Activated naive CD4-positive, alpha-beta T cell treated with anti-CD3 and anti-CD28 coated beads, Interleukin-2, amount 50 U/mL, for 24 hours (primary cell): ENCODE results near the gene BCL10.
"Not testable (repeated sequence)": the region's sequence is repeated elsewhere in the genome, so short reads cannot be mapped to it uniquely, and the experiment has no call there.

Experiments used
- H3K27ac Mint-ChIP-seq: one replicate; pipeline ENCODE4 v1.8.0; 2021; ENCODE audit warnings: mild to moderate bottlenecking, mixed read lengths
- H3K27me3 Mint-ChIP-seq: one replicate; pipeline ENCODE4 v1.8.0; 2021; ENCODE audit warnings: mixed read lengths
- H3K36me3 Mint-ChIP-seq: one replicate; pipeline ENCODE4 v1.8.0; 2021; ENCODE audit warnings: mixed read lengths
- H3K4me1 Mint-ChIP-seq: one replicate; pipeline ENCODE4 v1.8.0; 2021; ENCODE audit warnings: mixed read lengths
- H3K4me3 Mint-ChIP-seq: one replicate; pipeline ENCODE4 v1.8.0; 2021; ENCODE audit warnings: mild to moderate bottlenecking, mixed read lengths
- H3K9me3 Mint-ChIP-seq: one replicate; pipeline ENCODE4 v1.8.0; 2021; ENCODE audit warnings: mixed read lengths

BCL10 gene

GRCh38 chr1:85259118-85259911 is 17.1 kb downstream of the BCL10 start, which contains the start of gene C1orf52:
TSS of gene C1orf52 (minus strand) at chr1:85259662. CDS start at chr1:85259633, 29 bp downstream.
- Mint-ChIP-seq H3K27me3 (no peaks in the 10 kb centered on the region), H3K4me3 (peak within 1 kb of the TSS; percentile 97), H3K9me3 (no peaks in the 10 kb centered on the region), H3K27ac (peak within 1 kb of the TSS; percentile 94), H3K36me3 (peaks cover 17% of the 10 kb centered on the region), H3K4me1 (peaks cover 46% of the 10 kb centered on the region)

- Mint-ChIP-seq H3K4me1 (peaks cover 50% of the 10 kb centered on the region), H3K36me3 (peaks cover 17% of the 10 kb centered on the region)
These were observed 17.8 kb downstream of the BCL10 start for GRCh38 chr1:85258536-85259117.

DNA sequence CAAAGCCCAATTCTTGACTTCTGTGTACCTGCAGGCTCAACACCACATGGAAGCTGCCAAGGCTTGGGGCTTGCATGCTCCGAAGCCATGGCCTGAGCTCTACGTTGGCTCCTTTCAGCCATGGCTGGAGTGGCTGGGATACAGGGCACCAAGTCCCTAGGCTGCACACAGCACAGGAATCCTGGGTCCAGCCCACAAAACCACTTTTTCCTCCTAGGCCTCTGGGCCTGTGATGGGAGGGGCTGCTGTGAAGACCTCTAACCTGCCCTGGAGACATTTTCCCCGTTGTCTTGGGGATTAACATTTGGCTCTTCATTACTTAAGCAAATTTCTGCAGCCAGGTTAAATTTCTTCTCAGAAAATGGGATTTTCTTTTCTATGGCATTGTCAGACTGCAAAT is 27.4 kb downstream of the BCL10 start:
- H3K9me3 Mint-ChIP-seq, H3K4me3 Mint-ChIP-seq, H3K27me3 Mint-ChIP-seq, H3K36me3 Mint-ChIP-seq, H3K27ac Mint-ChIP-seq: not testable (repeated sequence)
- peaks cover 18% of the 10 kb centered on the region for H3K4me1 Mint-ChIP-seq

More at GRCh38 chr1:85258536-85259117, 17.8 kb downstream of the BCL10 start:
- H3K9me3 Mint-ChIP-seq = no peaks in the 10 kb centered on the region
- peak overlapping the region; percentile 80 for H3K27ac Mint-ChIP-seq
- H3K4me3 Mint-ChIP-seq = peak overlapping the region; percentile 97
- no peaks in the 10 kb centered on the region for H3K27me3 Mint-ChIP-seq

- Mint-ChIP-seq H3K4me1 (peaks cover 6% of the 10 kb centered on the region), H3K27ac (no peak overlapping the region), H3K36me3 (peaks cover 7% of the 10 kb centered on the region), H3K9me3 (no peaks in the 10 kb centered on the region), H3K4me3 (no peak overlapping the region), H3K27me3 (no peaks in the 10 kb centered on the region)
These were observed 30.5 kb downstream of the BCL10 start for GRCh38 chr1:85245891-85246290.

DNA sequence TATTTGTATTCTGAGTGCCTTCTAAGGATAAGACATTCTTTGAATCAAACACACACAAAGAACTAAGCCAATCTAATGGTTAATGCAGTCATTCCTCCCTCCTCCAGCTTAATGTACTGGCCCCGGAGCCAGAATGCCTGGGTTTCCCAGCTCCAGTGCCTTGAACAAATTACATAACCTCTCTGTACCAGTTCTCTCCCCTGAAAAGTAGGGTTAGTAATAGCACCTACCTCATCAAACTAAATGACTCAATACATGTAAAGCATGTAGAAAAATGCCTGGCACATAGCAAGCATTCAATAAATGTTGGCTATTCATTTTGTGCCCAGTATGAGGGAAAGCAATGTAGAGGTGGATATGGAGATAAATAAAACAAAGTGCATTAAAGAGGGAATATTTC is 31.0 kb downstream of the BCL10 start:
- Mint-ChIP-seq H3K4me1 (peaks cover 10% of the 10 kb centered on the region), H3K36me3 (peaks cover 5% of the 10 kb centered on the region), H3K27ac (no peak overlapping the region), H3K4me3 (no peak overlapping the region), H3K9me3 (no peaks in the 10 kb centered on the region), H3K27me3 (no peaks in the 10 kb centered on the region)

DNA sequence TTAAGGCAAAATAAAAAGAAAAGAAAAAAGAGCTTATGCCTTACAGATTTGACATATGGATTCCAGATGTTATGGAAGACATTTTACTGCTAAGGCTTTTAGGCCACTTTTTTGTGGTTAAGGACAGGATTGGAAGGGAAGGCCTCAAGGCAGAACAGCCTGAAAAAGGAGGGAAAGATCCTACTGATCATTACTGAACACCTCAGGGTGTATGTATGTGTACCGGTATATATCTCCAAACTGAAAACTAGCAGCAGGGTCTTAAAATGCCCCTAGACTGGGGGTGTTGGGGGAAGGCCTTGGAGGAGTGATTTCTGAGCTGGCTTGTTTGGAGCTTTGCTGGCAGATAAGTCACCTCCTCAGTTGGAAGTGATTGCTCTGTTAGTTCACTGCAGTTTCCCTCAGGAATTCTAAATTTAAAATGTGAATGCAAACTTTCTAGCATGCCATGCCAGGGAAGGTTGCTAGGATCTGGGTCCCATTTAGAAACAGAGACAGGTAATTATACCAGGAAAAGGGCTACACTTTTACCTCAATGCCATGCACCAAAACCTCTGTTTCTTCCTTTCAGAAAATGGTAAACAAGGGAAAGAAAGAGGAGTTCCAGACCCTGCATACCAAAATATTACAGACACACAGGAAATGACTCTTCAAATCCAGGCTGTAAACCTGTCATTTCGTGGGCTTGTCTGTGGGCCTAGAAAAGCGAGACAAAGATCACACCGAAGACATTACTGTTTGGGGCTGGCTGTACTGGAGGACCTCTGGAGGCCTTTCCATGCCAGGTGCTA is 32.0 kb downstream of the BCL10 start:
- no peaks in the 10 kb centered on the region for H3K9me3 Mint-ChIP-seq
- H3K27me3 Mint-ChIP-seq = no peaks in the 10 kb centered on the region
- H3K36me3 Mint-ChIP-seq = peaks cover 2% of the 10 kb centered on the region
- no peak overlapping the region for H3K4me3 Mint-ChIP-seq
- no peak overlapping the region for H3K27ac Mint-ChIP-seq
- H3K4me1 Mint-ChIP-seq = peaks cover 13% of the 10 kb centered on the region

- Mint-ChIP-seq H3K9me3 (no peaks in the 10 kb centered on the region), H3K4me3 (no peak overlapping the region), H3K36me3 (no peaks in the 10 kb centered on the region), H3K27me3 (no peaks in the 10 kb centered on the region), H3K27ac (no peak overlapping the region), H3K4me1 (peaks cover 13% of the 10 kb centered on the region)
These were observed 33.1 kb downstream of the BCL10 start for GRCh38 chr1:85243372-85243771.

DNA sequence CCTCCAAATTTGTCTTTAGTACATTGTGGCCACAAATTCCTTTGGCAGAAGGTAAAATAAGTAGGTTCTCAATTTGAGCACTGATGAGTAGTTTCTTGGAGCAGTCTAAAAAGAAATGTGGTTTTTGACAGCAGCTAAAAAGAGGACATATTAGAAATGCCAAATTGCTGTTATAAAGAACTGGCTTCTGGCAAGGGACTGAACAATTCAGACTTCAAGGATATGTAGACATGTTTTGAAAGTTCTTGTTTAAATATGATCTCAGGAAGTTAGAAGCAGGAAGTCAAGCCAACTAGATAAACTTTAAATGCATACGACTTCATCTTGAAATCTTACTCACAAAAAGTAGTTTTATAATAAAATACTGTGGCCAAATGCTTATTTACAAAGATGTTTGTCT is 35.8 kb downstream of the BCL10 start:
- Mint-ChIP-seq H3K9me3 (no peaks in the 10 kb centered on the region), H3K4me3 (no peak overlapping the region), H3K36me3 (no peaks in the 10 kb centered on the region), H3K4me1 (peaks cover 13% of the 10 kb centered on the region), H3K27ac (no peak overlapping the region), H3K27me3 (peaks cover 2% of the 10 kb centered on the region)

DNA sequence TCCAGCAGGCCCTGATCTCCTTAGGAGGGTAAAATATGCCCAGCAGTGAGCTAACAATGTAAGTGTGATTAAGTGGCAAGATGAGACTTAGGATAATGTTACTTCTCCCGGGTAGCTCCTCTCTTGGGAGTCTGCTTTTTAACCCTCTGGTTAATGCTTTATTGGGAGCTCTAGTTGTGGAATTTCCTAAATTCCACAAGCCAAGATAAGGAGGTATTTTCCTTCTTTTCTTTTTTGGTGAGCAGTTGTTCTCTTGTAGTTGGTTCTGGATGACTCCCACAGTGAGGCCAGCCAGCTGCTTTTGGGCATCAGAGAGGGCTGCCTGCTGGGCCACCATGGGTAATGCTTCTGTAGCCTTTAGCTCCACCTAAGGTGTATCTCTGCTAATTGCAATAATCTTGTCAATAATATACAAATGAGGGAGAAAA is 36.2 kb downstream of the BCL10 start:
- Mint-ChIP-seq H3K4me1 (peaks cover 13% of the 10 kb centered on the region), H3K27ac (no peak overlapping the region), H3K4me3 (no peak overlapping the region), H3K36me3 (no peaks in the 10 kb centered on the region), H3K9me3 (no peaks in the 10 kb centered on the region), H3K27me3 (peaks cover 2% of the 10 kb centered on the region)

GRCh38 chr1:85237613-85238012 is 38.8 kb downstream of the BCL10 start:
- Mint-ChIP-seq H3K27ac (no peak overlapping the region), H3K36me3 (no peaks in the 10 kb centered on the region), H3K4me3 (no peak overlapping the region), H3K9me3 (no peaks in the 10 kb centered on the region), H3K27me3 (peaks cover 2% of the 10 kb centered on the region), H3K4me1 (peaks cover 13% of the 10 kb centered on the region)

GRCh38 chr1:85230305-85230977 is 46.0 kb downstream of the BCL10 start:
- no peak overlapping the region for H3K4me3 Mint-ChIP-seq

GRCh38 chr1:85229574-85230097 is 46.8 kb downstream of the BCL10 start:
- Mint-ChIP-seq H3K4me3 (no peak overlapping the region), H3K9me3 (no peaks in the 10 kb centered on the region), H3K4me1 (peaks cover 3% of the 10 kb centered on the region), H3K27me3 (no peaks in the 10 kb centered on the region), H3K36me3 (no peaks in the 10 kb centered on the region), H3K27ac (no peak overlapping the region)

More at GRCh38 chr1:85230305-85230977, 46.0 kb downstream of the BCL10 start:
- no peaks in the 10 kb centered on the region for H3K9me3 Mint-ChIP-seq
- peaks cover 3% of the 10 kb centered on the region for H3K4me1 Mint-ChIP-seq
- H3K27ac Mint-ChIP-seq = no peak overlapping the region
- H3K27me3 Mint-ChIP-seq = no peaks in the 10 kb centered on the region
- no peaks in the 10 kb centered on the region for H3K36me3 Mint-ChIP-seq

DNA sequence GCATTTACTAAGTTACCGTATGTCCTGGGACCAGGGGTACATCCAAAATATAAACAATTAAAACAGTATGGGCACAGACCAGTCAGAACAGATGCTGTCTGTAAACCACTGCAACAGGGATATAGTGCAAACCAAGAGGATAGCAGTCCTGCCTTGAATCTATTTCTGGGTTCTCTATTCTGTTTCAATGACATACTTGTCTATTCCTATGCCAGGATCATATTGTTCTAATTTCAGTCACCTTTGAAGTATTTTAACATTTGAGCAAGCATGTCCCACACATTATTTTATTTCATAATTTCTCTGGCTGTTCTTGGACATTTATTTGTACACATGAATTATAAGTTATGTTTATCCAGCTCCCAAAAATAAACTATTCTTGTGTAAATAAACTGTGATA is 47.5 kb downstream of the BCL10 start:
- H3K4me3 Mint-ChIP-seq = no peak overlapping the region
- no peaks in the 10 kb centered on the region for H3K36me3 Mint-ChIP-seq
- H3K4me1 Mint-ChIP-seq = peaks cover 3% of the 10 kb centered on the region
- no peaks in the 10 kb centered on the region for H3K9me3 Mint-ChIP-seq
- no peak overlapping the region for H3K27ac Mint-ChIP-seq
- H3K27me3 Mint-ChIP-seq = no peaks in the 10 kb centered on the region

DNA sequence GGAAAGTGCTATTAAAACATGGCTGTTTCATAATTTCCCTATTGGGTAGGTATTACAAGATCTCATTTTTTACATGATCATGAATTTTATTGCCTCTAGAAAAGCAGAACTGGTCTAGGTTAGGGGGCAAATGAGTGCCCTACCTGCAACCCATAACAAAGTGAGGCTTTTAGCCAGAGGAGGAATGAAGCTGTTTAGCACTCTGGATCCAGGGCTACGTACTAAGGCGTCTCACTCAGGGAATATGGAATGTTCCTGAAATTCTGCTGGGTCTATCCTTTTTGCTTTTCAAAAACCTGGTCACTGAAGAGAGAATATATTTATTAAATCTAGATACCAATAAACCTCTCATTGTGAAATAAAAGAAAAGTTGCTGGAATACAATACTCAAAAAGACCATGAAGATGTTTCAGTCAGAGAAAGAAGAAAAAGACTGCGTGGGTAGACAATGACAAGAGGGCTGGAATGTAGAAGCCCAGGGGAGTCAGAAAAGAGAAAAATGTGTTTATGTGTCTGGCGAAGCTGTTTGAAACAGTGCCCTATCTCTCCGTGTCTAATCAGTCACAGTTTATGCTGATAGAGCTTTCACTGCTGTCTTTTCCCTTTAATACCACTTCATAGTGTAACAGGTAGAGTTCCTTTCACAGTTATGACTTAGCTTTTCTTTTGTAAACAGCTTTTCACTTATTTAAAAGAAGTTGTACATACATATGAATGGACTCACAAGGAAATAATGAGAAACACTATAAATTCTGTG is 50.6 kb downstream of the BCL10 start:
- H3K36me3 Mint-ChIP-seq = no peaks in the 10 kb centered on the region
- H3K4me1 Mint-ChIP-seq = peaks cover 3% of the 10 kb centered on the region
- H3K9me3 Mint-ChIP-seq = no peaks in the 10 kb centered on the region
- no peaks in the 10 kb centered on the region for H3K27me3 Mint-ChIP-seq
- H3K4me3 Mint-ChIP-seq = no peak overlapping the region
- no peak overlapping the region for H3K27ac Mint-ChIP-seq
